ENCODE measurements around the gene CNGB1.

- TF ChIP-seq CTCF (IDR thresholded peaks at IDR 0.05; ENCODE audit: borderline replicate concordance, extremely low read depth, low read length, poor library complexity, severe bottlenecking) = no peak
- TF ChIP-seq EZH2 (IDR thresholded peaks at IDR 0.05; ENCODE audit: borderline replicate concordance, low read depth, low read length, severe bottlenecking) = no peak
Observed at GRCh38 chr16:57882206-57882605, 88.7 kb downstream of the CNGB1 start.

All from DND-41 (cell line).